IMR-90 (cell line): ENCODE data around the gene RBM23. TPM values are rescaled to one million over a fixed set of nuclear protein-coding genes. Genes with fewer than 3 reads are reported as not detected.

Experiments
- ATAC-seq: fragments of 200-7000 bp; cut with Tn5 transposase; 2 replicates; pipeline ENCODE4 v1.9.1; 2020; ENCODE audit warnings: low read depth, mild to moderate bottlenecking, moderate library complexity
- BruUV-seq: library from RNA; stranded (reverse); fragments of 400-500 nt; replicated peaks from 2 replicates; lab custom pipeline; 2021; lab: Mats Ljungman, UMichigan
- CTCF ChIA-PET: fragments of 300-600 bp; formaldehyde crosslinking; extraction: SDS; loops from one replicate; lab custom pipeline; 2021; ENCODE audit warnings: antibody characterized with exemption; lab: Yijun Ruan, JAX
- POLR2A ChIA-PET: fragments of 300-600 bp; sonication (Branson Sonifier 250); formaldehyde crosslinking; loops from one replicate; lab custom pipeline; 2022; ENCODE audit warnings: antibody characterized with exemption; ENCODE audit not compliant: unreplicated experiment; lab: Charles Lee
- DNase-seq: peaks from one replicate; pipeline ENCODE4 v3.0.0; 2013
- H2AFZ ChIP-seq: replicated peaks from 2 replicates; pipeline ENCODE3; 2013; ENCODE audit warnings: low read length, mild to moderate bottlenecking; ENCODE audit not compliant: poor library complexity
- H2AK5ac ChIP-seq: 2 replicates; pipeline ENCODE4 v1.6.1; 2013; ENCODE audit warnings: low read depth, low read length, inconsistent platforms
- H2AK9ac ChIP-seq: replicated peaks from 2 replicates; pipeline ENCODE3; 2013; ENCODE audit warnings: mild to moderate bottlenecking, low read depth, low read length, moderate library complexity; ENCODE audit not compliant: poor library complexity
- H2BK120ac ChIP-seq: 2 replicates; pipeline ENCODE4 v1.6.1; 2013; ENCODE audit warnings: low read depth, low read length, inconsistent platforms
- H2BK15ac ChIP-seq: 3 replicates; pipeline ENCODE4 v1.6.1; 2013; ENCODE audit warnings: low read depth, low read length, inconsistent platforms
- H2BK20ac ChIP-seq: 2 replicates; pipeline ENCODE4 v1.6.1; 2013; ENCODE audit warnings: low read depth, mild to moderate bottlenecking, inconsistent platforms, low read length, moderate library complexity
- H2BK5ac ChIP-seq: 2 replicates; pipeline ENCODE4 v1.6.1; 2013; ENCODE audit warnings: mild to moderate bottlenecking, low read depth, low read length, inconsistent platforms; ENCODE audit not compliant: poor library complexity, severe bottlenecking
- H3K14ac ChIP-seq: replicated peaks from 2 replicates; pipeline ENCODE4 v1.6.1; 2013; ENCODE audit warnings: low read depth, low read length, inconsistent platforms
- H3K18ac ChIP-seq: 2 replicates; pipeline ENCODE4 v1.6.1; 2013; ENCODE audit warnings: low read depth, low read length, control low read depth
- H3K23ac ChIP-seq: 2 replicates; pipeline ENCODE4 v1.6.1; 2013; ENCODE audit warnings: low read depth, low read length, inconsistent platforms
- H3K27ac ChIP-seq: 2 replicates; pipeline ENCODE4 v1.5.1; 2013; ENCODE audit warnings: mild to moderate bottlenecking, control low read depth, low read length; ENCODE audit not compliant: insufficient read depth
- H3K27me3 ChIP-seq: 2 replicates; pipeline ENCODE4 v1.6.1; 2013; ENCODE audit warnings: low read length; ENCODE audit not compliant: control insufficient read depth, insufficient read depth
- H3K36me3 ChIP-seq: 2 replicates; pipeline ENCODE4 v1.6.1; 2013; ENCODE audit warnings: low read length, mixed read lengths; ENCODE audit not compliant: control insufficient read depth, insufficient read depth
- H3K4ac ChIP-seq: 2 replicates; pipeline ENCODE4 v1.6.1; 2013; ENCODE audit warnings: low read depth, low read length, inconsistent platforms
- H3K4me1 ChIP-seq: 2 replicates; pipeline ENCODE4 v1.6.1; 2013; ENCODE audit warnings: low read length, mixed read lengths; ENCODE audit not compliant: control insufficient read depth, insufficient read depth
- H3K4me2 ChIP-seq: 2 replicates; pipeline ENCODE4 v1.6.1; 2013; ENCODE audit warnings: low read depth, mild to moderate bottlenecking, control low read depth, low read length, moderate library complexity
- H3K4me3 ChIP-seq: 2 replicates; pipeline ENCODE4 v1.5.1; 2013; ENCODE audit warnings: low read depth, mild to moderate bottlenecking, control low read depth, low read length, moderate library complexity; ENCODE audit not compliant: insufficient read depth
- H3K56ac ChIP-seq: 2 replicates; pipeline ENCODE4 v1.6.1; 2013; ENCODE audit warnings: low read length, inconsistent platforms; ENCODE audit not compliant: insufficient read depth; ENCODE audit errors: extremely low read depth
- H3K79me1 ChIP-seq, 2 experiments: 2 replicates each; pipeline ENCODE4 v1.6.1; 2013; ENCODE audit warnings: low read length in 2 of 2, inconsistent platforms in 1 of 2, low read depth in 1 of 2
- H3K9ac ChIP-seq: 2 replicates; pipeline ENCODE4 v1.6.1; 2013; ENCODE audit warnings: low read depth, low read length, control low read depth
- H3K9me1 ChIP-seq: 2 replicates; pipeline ENCODE4 v1.6.1; 2013; ENCODE audit warnings: low read length, inconsistent platforms; ENCODE audit not compliant: insufficient read depth
- H3K9me3 ChIP-seq: 2 replicates; pipeline ENCODE4 v1.6.1; 2013; ENCODE audit warnings: low read length; ENCODE audit not compliant: control insufficient read depth, insufficient read depth
- H4K20me1 ChIP-seq: 2 replicates; pipeline ENCODE4 v1.6.1; 2013; ENCODE audit warnings: low read length, inconsistent platforms; ENCODE audit not compliant: insufficient read depth
- H4K5ac ChIP-seq: 2 replicates; pipeline ENCODE4 v1.6.1; 2013; ENCODE audit warnings: mild to moderate bottlenecking, low read depth, low read length, control low read depth
- H4K8ac ChIP-seq, 2 experiments: 2 replicates each; pipeline ENCODE4 v1.6.1; 2013; ENCODE audit warnings: low read depth in 2 of 2, low read length in 2 of 2, control low read depth in 1 of 2, inconsistent platforms in 1 of 2
- H4K91ac ChIP-seq: 2 replicates; pipeline ENCODE4 v1.6.1; 2013; ENCODE audit warnings: low read depth, low read length, inconsistent platforms; ENCODE audit not compliant: insufficient read depth
- BHLHE40 ChIP-seq: fragments of 150-350 bp; IDR thresholded peaks from 2 replicates; pipeline ENCODE4 v1.6.1; 2016; ENCODE audit warnings: mild to moderate bottlenecking, low read depth, low read length
- CEBPB ChIP-seq: IDR thresholded peaks from 2 replicates; pipeline ENCODE4 v1.6.1; 2012; ENCODE audit warnings: low read depth, low read length, improper control_type of control experiment
- CHD1 ChIP-seq: IDR thresholded peaks from 2 replicates; pipeline ENCODE4 v1.6.1; 2012; ENCODE audit warnings: low read depth, low read length, improper control_type of control experiment
- WGBS, 2 experiments: methylation state at CpG; one replicate each; pipeline versions ENCODE4 v1.1.5 to v1.1.7; 2013; ENCODE audit warnings: missing lambda C conversion rate in 2 of 2; ENCODE audit not compliant: insufficient read length in 1 of 2; ENCODE audit errors: extremely low coverage in 2 of 2; 5-methylcytosine and 5-hydroxymethylcytosine counted together
- dilution Hi-C: fragments of 300-500 bp; cut with HindIII; formaldehyde crosslinking; loops from one replicate; pipeline ENCODE4 v1.14.3; 2018; ENCODE audit warnings: low sequenced_read_pairs; ENCODE audit not compliant: unreplicated experiment
- in situ Hi-C: fragments of 300-500 bp; cut with MboI; formaldehyde crosslinking; loops from 3 replicates; pipeline ENCODE4 v1.14.3; 2019; ENCODE audit warnings: low sequenced_read_pairs, inconsistent platforms, mixed read lengths
- intact Hi-C: fragments of 100-400 bp; cut with micrococcal nuclease; formaldehyde crosslinking; loops from 2 replicates; pipeline ENCODE4 v1.10.0; 2022
- polyA plus RNA-seq, 3 experiments: library from polyadenylated mRNA; depleted of rRNA; stranded (reverse); fragments of >200 nt; gene quantifications; 2 replicates each; pipeline ENCODE4 v1.2.3, GENCODE V29; 2012; ENCODE audit warnings: low replicate concordance in 1 of 3
- total RNA-seq: library from RNA; depleted of rRNA; stranded (reverse); fragments of >200 nt; gene quantifications from 2 replicates; pipeline ENCODE4 v1.2.3, GENCODE V29; 2012

The RBM23 gene
- total and polyA plus RNA-seq, 2 of the 4 experiments (the other 2 are of a cell fraction): 44.7 to 375 TPM

- Histone ChIP-seq H3K79me1 (peaks cover 11 to 33% of the 10 kb centered on the region in 2 experiments), H2AFZ (no peak overlapping the region), H3K4me1 (no peaks in the 10 kb centered on the region), H3K9me3 (no peaks in the 10 kb centered on the region), H2BK15ac (no peak overlapping the region), H4K91ac (no peak overlapping the region), H4K8ac (no peak overlapping the region), H3K14ac (no peak overlapping the region), H2BK120ac (no peak overlapping the region), H2AK5ac (no peak overlapping the region), H2BK5ac (no peak overlapping the region), H2BK20ac (no peak overlapping the region), H3K4me3 (no peak overlapping the region), H3K9ac (no peak overlapping the region), H3K23ac (no peak overlapping the region), H4K5ac (no peak overlapping the region), H3K4me2 (no peak overlapping the region), H3K36me3 (peaks cover 38% of the 10 kb centered on the region), H3K56ac (no peak overlapping the region), H3K27me3 (no peaks in the 10 kb centered on the region), H3K9me1 (0 out of 2 replicates have a peak, but pooled peaks cover 3% of the 10 kb centered on the region), H2AK9ac (no peak overlapping the region), H3K27ac (no peak overlapping the region), H3K18ac (no peak overlapping the region), H3K4ac (no peak overlapping the region), H4K20me1 (no peaks in the 10 kb centered on the region)
- ChIA-PET POLR2A (interaction anchor here (0.7 kb wide), 1 partner anchor 12 kb away, joined by 3 read pairs; no protein-coding TSS in a partner anchor), CTCF (interaction anchor here (0.6 kb wide), 1 partner anchor 368 kb away, joined by 3 read pairs; no protein-coding TSS in a partner anchor)
- WGBS, 2 experiments: 50% methylated on average over 1 of the region's 8 CpGs; no CpG with 5 or more reads in 1 of the 2 experiments
- BruUV-seq: no TSS peak
- DNase-seq: peak; percentile 51
- intact Hi-C loops (no loop called here), dilution Hi-C loops (no loop called here), in situ Hi-C loops (no loop called here)
- TF ChIP-seq CEBPB (peak; percentile 88), BHLHE40 (no peak), CHD1 (no peak)
- peak; percentile 42; the same call in 1 of the 2 replicates for ATAC-seq
Measured at GRCh38 chr14:22908601-22909000, 10.3 kb downstream of the RBM23 start.
